H4 (cell line): ENCODE measurements around the gene NAB2. TPM values are rescaled to one million over a fixed set of nuclear protein-coding genes. Genes with fewer than 3 reads are reported as not detected.
"Not testable (repeated sequence)": the region's sequence is repeated elsewhere in the genome, so short reads cannot be mapped to it uniquely, and the experiment has no call there.

Source experiments
- DNase-seq: peaks from one replicate; pipeline ENCODE4 v3.0.0-alpha.2; 2015; ENCODE audit warnings: low spot score
- total RNA-seq: library from RNA; depleted of rRNA; stranded (reverse); fragments of >200 nt; shearing (Covaris generic); gene quantifications from 2 replicates; pipeline ENCODE4 v1.2.3, GENCODE V29; 2014

The NAB2 gene
- total RNA-seq, 1 experiment from 2014 or later, result 16.5 TPM

DNA sequence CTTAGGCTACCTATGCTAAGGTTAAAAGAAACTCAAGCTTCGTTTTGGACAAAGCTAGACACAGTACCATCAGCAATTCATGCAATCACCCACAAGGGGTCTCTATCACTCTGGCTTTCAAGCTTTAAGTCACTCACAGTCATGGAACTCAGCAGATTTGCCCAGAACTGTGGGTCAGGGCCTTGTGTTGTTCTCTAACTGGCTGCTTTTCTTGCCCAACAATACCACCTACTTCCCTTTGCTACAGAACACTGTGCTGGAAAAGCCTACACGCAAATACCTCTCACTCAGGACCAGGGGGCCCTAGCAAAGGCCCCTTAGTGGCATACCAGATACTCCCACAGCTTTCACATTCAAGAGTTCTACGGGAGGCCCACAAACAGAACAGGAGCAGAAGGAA, 19.4 kb upstream of the NAB2 start:
- DNase-seq, result peak; percentile 57

DNA sequence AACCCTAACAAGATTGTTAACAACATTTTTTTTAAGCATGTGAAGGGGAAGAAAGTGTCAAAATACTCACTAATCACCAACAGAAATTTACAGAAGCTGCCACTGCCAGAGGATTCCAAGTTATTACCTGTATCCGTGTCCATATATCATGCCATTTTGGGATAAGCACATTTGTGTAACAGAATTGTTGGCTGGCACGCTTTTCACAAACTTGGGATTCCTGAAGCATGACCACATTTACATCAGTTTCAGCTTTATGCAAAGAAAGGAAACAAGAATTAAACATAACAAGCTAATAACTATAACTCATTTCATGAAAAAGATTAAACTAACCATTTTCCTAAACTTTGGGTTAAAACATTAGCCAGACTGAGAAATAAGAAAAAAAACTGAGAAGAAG, 16.3 kb upstream of the NAB2 start:
- DNase-seq, result no peak

DNA sequence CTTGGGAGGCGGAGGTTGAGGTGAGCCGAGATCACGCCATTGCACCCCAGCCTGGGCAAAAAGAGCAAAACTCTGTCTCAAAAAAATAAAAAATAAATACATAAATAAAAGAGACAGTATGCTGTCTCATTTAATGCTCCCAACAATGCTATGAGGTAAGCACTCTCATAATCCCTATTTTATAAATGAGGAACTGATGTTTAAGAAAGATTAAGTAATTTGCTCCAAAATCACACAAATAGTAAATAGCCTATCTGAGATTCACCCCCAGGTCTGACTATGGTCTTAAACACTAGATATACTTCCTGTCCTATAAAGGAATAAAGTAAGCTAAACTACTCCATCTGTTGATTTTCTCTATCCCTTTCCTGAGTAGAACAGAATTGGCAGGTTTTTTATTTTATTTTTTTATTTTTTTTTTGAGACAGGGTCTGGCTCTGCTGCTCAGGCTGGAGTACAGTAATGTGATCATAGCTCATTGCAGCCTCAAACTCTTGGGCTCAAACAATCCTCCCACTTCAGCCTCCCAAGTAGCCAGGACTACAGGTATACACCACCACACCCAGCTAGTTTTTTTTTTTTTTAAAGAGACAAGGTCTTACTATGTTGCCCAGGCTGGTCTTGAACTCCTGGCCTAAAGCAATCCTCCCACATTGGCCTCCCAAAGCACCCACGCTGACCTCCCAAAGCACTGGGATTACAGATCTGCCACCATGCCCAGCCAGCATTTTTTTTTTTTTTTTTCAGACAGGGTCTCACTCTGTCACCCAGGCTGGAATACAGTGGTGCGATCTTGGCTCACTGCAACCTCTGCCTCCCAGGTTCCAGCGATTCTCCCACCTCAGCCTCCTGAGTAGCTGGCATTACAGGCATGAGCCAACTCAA, 15.1 kb upstream of the NAB2 start:
- not testable (repeated sequence) for DNase-seq

DNA sequence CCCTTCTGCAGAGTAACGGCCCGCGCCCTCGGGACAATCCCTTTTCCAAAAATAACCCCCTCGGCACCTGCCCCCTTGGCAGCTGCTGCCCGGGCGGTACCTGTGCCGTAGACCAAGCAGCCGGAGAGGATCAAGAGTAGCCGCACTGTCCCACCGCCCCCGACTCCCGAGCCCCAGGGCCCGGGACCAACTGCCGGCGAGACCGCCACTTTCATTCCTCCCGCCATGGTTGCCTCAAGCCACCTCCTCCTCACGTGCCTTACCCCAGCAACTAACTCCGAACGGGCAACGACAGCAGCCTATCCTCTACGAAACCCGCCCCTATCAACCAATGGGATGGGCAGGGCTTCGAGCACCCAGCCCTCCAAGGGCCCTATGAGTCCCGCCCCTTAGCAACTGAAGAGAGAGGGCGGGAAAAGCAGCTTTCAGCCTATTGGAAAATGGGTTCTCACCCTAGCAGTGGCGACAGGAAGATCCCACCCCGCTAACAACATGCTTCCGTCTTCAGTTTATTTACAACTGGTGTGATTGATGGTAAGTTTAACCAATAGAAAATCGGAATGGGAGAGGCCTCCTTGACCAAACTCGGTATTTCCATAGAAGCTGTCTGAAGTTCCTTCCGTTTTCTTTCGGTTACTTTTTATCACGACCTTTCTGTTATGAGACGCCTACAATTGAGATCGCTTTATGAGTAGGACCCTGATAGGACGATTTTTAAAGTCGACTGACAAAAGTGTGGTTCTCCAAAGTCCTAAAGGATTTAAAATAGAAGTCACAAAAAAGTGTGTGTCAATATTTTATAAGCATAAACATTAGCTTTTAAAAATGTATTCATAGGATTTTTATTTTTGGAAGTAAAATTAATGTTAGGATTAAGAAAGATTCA, 10.2 kb upstream of the NAB2 start, which contains the start of gene NEMP1:
Gene NEMP1 (minus strand): TSS at position 273 of the 886 bp plus-strand sequence. CDS start 46 bp downstream, at position 227.
- peak; percentile 100 for DNase-seq

DNA sequence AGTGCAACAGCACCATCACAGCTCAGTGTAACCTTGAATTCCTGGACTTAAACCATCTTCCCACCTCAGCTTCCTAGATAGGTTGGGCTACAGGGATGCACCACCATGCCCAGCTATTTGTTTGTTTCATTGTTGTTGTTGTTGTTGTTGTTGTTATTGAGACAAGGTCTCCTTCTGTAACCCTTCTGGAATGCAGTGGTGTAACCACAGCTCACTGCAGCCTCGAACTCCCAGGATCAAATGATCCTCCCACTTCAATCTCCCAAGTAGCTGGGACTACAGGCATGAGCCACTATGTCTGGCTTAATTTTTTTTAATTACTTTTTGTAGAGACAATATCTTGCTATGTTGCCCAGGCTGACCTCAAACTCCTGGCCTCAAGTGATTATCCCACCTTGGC, 9.1 kb upstream of the NAB2 start:
- DNase-seq, result no peak

DNA sequence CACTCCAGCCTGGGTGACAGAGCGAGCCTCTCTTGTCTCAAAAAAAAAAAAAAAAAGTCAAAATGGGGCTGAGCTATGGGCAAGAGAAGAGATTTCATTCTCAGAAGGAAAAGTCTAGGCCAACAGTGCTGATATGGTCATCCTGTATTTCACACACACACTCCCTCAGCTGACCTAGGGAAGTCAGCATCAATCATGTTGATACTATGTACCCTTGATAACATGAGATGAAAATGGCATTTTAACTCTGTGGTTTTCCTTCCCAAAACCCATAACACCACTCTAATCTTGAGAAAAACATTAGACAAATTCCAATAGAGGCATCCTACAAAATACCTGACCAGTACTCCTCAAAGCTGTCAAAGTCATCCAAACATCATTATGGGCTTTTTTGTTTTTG, 8.1 kb upstream of the NAB2 start:
- no peak for DNase-seq

DNA sequence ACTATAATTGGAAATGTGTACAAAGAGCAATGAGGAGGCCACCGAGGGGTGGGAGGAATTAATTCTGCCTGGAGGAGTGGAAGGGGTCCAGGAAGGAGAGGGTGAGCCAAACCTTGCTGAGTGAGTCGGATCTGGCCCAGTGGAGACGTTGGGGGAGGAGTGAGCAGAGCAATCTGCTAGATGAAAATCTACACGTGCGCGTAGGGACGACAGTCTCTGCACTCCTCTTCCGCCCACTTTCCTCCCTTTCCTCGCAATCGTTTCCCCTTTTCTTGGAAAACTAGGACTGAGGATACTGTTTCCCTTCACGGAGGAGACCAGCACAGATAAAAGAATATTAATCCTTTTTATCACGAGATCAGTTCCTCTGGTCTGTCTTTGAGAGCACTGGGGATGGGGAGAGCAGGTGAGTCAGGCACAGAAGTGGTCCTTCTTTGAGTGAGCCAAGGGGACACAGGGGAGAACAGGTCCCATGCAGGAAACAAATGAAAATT, 2.9 kb upstream of the NAB2 start:
- no peak for DNase-seq

DNA sequence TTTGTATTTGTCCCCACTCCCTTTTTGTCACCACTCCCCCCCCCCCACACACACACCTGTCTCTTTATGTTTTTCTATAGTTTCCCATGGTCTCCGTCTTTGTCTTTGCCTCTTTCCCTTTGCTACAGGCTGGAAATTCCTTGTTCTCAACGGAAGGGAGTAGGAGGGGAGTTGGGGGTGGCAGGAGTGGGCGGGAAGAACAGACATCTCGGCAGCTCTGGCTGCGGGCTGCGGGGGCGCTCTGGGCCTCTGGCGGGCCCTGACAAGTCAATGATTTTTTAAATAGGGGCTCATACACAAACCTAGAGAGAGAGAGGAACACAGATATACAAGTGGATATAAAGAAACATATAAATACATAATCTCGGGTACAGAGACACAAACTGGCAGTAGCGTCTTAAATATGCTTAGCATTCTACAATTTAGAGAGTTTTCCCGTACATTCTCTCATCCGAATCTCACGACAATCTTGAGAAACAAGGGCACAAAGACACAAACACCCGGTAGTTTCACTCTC, 2.4 kb upstream of the NAB2 start:
- DNase-seq, result peak; percentile 62

DNA sequence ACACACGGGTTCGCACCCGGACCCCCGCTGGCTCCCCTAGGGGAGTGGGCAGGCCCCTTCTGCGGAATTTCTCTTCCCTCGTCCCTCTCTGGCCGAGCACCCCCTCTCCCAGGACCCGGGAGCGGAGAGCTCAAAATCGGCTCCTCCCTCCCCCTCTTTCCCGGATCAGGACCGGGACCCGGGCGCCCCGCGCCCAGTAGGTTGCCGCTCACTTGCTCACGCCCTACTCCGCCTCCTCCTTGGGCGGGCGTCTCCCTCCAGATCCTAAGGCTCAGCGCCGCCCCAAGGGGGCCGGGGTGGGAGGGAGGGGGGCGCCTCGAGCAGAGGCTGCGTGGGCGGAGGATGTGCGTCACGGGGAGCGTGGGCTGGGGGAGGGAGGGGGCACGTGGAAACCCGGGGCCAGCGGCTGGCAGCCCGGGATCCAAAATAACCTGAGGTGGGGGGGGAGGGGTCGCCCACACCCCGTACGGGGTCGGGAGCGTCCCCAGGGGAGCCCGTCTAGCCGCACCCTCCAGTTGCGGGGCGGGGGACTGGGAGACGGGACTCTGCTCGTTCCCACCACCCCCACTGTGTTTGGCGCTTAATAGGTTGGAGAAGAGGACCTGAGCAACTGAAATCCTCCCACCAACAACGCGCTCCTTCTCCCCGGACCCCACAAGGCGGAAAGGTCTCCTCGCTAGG, 1.8 kb upstream of the NAB2 start:
- peak; percentile 76 for DNase-seq

DNA sequence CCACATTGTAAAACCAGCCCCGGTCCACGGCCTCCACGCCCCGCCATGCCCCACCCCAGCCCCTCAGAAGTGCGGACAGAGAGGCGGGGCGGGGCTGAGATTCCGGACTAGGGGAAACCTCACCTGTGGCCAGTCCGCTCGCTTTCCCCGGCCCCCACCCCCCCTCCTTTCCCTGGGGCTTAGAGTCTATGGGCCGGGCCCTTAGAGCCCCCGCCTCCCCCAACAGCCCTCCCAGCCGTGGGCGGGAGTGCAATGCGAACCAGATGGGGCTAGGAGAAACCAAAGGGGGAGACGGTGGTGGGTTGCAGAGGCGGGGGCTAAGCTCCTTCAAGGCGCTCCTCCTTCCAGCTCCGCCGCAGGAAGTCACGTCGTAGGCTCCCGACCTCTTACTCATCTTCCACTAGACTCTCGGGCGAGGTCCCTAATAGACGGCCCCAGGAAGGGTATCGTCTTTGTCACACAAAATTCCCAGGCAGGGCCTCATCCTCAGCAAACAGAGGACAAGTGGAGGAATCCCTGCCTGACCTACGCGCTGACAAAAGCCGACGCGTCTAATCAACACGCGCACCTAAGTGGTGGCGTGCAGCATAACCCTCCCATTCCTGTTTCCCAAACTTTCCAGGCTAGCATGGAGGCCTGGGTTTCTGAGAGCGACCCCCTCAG, 1.1 kb upstream of the NAB2 start:
- peak; percentile 92 for DNase-seq

DNA sequence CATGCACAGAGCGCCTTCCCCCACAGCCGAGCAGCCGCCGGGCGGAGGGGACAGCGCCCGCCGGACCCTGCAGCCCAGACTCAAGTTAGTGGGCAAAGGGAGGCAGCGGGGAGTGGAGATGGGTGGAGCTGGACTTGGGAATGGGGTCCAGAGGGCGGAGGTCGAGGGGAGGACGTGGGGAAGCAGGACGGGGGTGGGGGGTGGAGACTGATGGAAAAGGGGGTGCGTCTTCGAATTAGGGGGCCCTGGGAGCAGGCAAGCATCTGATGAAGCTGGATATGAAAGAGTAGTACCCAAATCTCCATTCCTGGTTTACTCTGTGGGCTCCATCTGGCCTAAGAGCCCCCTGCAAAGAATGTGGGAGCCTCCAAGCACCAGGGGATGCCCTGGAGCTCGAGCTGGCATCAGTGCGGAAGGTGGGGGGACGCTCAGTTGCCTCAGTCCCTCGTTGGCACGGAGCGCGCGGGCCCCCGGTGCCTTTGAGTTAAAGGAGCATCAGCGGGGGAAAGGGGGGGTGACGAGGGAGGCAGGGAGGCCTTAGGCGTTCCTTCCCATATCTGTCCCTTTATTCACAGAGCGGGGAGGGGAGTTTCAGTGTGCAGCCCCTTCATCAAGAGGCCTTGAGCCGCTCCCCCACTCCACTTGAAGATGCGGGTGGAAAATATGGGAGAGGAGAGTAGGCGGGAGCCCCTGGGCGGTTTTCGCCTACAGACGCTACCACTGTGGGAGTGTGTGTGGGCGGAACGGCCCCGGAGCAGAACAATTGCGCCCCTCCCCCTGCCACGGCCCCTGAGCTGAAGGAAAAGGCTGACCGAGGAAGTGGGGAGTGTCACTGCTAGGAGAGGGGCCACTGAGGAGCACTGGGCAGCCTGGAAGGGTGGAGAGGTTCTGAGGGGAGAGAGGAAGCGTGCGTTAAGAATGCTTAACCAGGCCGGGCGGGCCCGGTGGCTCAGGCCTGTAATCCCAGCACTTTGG, 644 bp downstream of the NAB2 start:
- DNase-seq, result no peak

DNA sequence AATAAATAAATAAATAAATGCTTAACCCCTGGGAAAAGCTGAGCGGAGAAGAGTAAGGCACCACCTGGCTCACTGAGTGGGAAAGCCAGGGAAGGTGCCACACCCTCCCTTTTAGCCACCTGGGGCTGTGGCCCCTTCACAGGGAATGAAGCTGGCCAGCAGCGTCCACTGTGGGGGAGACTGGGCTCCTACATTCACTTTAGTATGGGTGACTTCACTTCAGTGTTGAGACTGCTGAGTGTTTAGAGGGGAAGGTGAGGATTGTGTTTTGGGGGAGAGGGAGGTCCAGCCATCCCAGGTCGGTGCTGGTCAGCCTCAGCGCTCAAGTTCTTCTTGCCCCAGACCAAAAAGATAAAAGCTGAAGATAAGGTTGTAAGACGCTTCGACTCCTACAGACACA, 1.6 kb downstream of the NAB2 start:
- no peak for DNase-seq

DNA sequence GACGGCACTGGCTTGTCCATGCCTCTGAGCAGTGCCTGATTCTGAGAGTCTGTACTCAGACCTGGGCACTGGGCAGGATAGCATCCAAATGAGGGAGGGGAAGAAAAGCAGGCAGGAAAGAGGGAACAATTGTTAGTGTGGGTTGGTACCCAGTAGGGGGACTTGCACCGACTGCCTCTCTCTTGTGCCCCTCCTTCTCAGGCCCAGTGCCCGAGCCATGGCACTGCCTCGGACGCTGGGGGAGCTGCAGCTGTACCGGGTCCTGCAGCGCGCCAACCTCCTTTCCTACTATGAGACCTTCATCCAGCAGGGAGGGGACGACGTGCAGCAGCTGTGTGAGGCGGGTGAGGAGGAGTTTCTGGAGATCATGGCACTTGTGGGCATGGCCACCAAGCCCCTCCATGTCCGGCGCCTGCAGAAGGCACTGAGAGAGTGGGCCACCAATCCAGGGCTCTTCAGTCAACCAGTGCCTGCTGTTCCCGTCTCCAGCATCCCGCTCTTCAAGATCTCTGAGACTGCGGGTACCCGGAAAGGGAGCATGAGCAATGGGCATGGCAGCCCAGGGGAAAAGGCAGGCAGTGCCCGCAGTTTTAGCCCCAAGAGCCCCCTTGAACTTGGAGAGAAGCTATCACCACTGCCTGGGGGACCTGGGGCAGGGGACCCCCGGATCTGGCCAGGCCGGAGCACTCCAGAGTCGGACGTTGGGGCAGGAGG, 2.2 kb downstream of the NAB2 start:
- no peak for DNase-seq

DNA sequence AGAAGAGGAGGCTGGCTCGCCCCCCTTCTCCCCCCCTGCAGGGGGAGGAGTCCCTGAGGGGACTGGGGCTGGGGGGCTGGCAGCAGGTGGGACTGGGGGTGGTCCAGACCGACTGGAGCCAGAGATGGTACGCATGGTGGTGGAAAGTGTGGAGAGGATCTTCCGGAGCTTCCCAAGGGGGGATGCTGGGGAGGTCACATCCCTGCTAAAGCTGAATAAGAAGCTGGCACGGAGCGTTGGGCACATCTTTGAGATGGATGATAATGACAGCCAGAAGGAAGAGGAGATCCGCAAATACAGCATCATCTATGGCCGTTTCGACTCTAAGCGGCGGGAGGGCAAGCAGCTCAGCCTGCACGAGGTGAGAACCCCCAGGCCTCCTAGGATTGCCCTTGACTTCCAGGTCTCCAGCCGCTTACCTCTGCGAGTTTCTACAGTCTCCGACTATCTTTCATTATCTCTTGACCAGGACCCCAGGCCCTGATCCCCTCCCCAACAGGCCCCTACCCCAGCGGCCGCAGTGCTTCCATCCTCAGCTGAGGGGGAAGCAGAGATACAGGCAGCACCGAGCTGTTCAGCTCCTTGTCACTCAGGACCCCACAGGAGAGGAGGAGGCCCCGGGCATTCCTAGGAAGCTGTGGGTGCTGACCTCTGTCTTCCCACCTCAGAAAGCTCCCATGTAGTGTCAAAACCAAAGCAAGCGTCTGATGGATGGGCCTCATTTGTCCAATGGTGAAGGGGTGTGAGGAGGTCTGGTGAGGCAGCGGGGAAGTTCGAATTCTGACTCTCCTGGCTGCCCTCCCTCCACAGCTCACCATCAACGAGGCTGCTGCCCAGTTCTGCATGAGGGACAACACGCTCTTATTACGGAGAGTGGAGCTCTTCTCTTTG, 3.0 kb downstream of the NAB2 start:
- peak; percentile 2 for DNase-seq

DNA sequence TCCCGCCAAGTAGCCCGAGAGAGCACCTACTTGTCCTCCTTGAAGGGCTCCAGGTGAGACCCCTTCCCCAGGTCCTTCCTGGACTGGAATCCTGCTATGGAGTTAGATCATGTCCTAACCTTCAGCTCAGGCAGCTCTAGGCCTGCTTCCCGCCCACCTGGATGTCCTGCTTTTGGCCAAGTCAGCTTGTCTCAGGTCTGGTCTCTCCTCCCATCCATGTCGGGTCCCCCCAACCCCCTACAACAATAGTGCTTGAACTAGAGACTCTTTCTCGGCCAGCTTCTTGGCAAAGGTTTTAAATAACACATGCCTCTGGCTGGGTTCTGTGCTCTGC, 3.6 kb downstream of the NAB2 start:
- peak; percentile 2 for DNase-seq

DNA sequence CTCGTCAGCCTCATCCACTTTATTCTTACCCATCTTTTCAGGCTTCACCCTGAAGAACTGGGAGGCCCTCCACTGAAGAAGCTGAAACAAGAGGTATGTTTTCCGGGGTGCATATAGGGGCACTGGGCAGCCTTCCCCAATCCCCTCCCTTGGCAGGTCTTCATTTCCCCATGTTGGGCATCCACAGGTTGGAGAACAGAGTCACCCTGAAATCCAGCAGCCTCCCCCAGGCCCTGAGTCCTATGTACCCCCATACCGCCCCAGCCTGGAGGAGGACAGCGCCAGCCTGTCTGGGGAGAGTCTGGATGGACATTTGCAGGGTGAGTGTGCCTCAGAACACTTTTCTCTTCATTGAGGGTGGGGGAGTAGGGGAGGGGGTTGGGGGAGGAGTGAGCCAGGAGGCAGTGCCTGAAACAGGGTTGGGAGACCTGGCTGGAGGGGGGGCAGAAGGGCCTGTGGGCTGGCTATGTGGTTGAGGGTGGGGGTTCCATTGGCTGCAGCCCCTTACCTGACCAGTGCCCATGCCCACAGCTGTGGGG, 4.0 kb downstream of the NAB2 start:
- no peak for DNase-seq

DNA sequence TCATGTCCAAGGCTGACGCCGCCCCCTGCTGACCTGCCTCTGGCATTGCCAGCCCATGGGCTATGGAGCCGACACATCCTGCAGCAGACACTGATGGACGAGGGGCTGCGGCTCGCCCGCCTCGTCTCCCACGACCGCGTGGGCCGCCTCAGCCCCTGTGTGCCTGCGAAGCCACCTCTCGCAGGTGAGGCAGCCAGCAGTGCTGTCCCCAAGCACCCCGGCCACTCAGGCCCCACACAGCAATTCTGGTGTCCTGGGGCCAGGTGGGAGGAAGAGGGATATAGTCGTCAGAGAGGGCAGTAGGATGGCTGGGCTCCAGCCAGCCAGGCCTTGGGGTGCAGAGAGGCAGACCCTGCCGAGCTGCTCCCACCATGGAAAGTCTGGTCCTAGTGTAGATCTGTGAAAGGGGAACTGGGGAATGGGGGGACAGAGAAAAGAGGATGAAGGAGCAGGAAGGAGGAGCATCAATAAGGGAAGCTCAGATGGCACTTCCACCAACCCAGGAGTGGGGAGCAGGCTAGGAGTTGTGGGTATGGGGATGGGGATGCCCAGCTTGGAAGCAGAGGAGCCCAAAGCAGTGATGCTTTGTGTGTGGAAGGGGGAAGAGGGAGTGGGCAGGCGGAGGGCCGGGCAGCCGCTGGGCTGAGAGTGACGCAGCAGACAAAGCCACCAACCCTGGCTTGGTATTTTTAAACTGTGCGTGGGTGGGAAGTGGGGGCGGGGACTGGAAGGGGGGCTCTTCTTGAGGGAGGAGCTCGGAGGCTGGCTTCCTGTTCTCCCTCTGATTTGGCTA, 4.7 kb downstream of the NAB2 start:
- peak; percentile 22 for DNase-seq
